SU-DHL-6 (cell line): ENCODE measurements around the gene PPIC.

ENCODE experiments used
- H2AFZ ChIP-seq: fragments of 200-600 bp; sonication (generic); 2 replicates; pipeline ENCODE4 v1.6.1; 2014; ENCODE audit warnings: low read depth, mild to moderate bottlenecking, moderate library complexity, mixed read lengths, antibody characterized with exemption, low read length; ENCODE audit not compliant: severe bottlenecking
- H3F3A ChIP-seq: fragments of 200-600 bp; shearing (Covaris generic); 2 replicates; pipeline ENCODE4 v1.6.0; 2016; ENCODE audit warnings: antibody characterized with exemption, mild to moderate bottlenecking; ENCODE audit not compliant: insufficient read depth
- H3K27ac ChIP-seq: fragments of 200-600 bp; sonication (generic); 2 replicates; pipeline ENCODE4 v1.5.1; 2016; ENCODE audit warnings: low read depth, mild to moderate bottlenecking, low read length, moderate library complexity, mixed read lengths
- H3K27me3 ChIP-seq: fragments of 200-600 bp; sonication (generic), shearing (Covaris generic); 2 replicates; pipeline ENCODE4 v1.6.0; 2014; ENCODE audit warnings: mild to moderate bottlenecking, low read length
- H3K36me3 ChIP-seq: fragments of 200-600 bp; sonication (generic); 2 replicates; pipeline ENCODE4 v1.6.1; 2014; ENCODE audit warnings: mild to moderate bottlenecking, low read length, mixed read lengths
- H3K4me2 ChIP-seq: fragments of 300-600, 200-600 bp; shearing (Covaris generic), sonication (generic); 2 replicates; pipeline ENCODE4 v1.6.0; 2014; ENCODE audit warnings: low read length, low read depth, mild to moderate bottlenecking; ENCODE audit not compliant: poor library complexity, severe bottlenecking
- H3K4me3 ChIP-seq: fragments of 200-600 bp; sonication (generic); 2 replicates; pipeline ENCODE4 v1.5.1; 2014; ENCODE audit warnings: antibody characterized with exemption, low read length, mild to moderate bottlenecking, mixed read lengths; ENCODE audit not compliant: insufficient read depth, poor library complexity, severe bottlenecking
- H3K79me2 ChIP-seq: fragments of 200-600 bp; sonication (generic); 2 replicates; pipeline ENCODE4 v1.6.1; 2014; ENCODE audit warnings: mild to moderate bottlenecking, low read length, moderate library complexity; ENCODE audit not compliant: insufficient read depth
- H3K9ac ChIP-seq: fragments of 200-600 bp; sonication (generic); 2 replicates; pipeline ENCODE4 v1.7.0; 2014; ENCODE audit warnings: mild to moderate bottlenecking, low read length
- H3K9me2 ChIP-seq: fragments of 200-600 bp; sonication (generic); replicated peaks from 2 replicates; pipeline ENCODE4 v1.6.1; 2014; ENCODE audit warnings: low read length; ENCODE audit not compliant: insufficient read depth
- H3K9me3 ChIP-seq: fragments of 200-600 bp; sonication (generic); 2 replicates; pipeline ENCODE4 v1.6.1; 2014; ENCODE audit warnings: low read length, mixed read lengths; ENCODE audit not compliant: insufficient read depth
- H4K20me1 ChIP-seq: fragments of 200-600 bp; sonication (generic); 2 replicates; pipeline ENCODE4 v1.6.1; 2014; ENCODE audit warnings: low read depth, mild to moderate bottlenecking, antibody characterized with exemption, low read length, moderate library complexity, mixed read lengths
- CTCF ChIP-seq: fragments of 200-600 bp; sonication (generic); IDR thresholded peaks from one replicate; pipeline ENCODE4 v1.5.1; 2017; ENCODE audit warnings: antibody characterized with exemption, mild to moderate bottlenecking, low read length, moderate library complexity; ENCODE audit not compliant: insufficient read depth, poor library complexity, severe bottlenecking
- EZH2phosphoT487 ChIP-seq: fragments of 200-600 bp; sonication (generic), shearing (Covaris generic); conservative IDR thresholded peaks from 2 replicates; pipeline ENCODE4 v1.6.1; 2018; ENCODE audit warnings: mild to moderate bottlenecking, antibody characterized with exemption, low read length, moderate library complexity, mixed read lengths

Gene PPIC

GRCh38 chr5:123028222-123028621 is 8.3 kb downstream of the PPIC start:
- H3K9me3 ChIP-seq, result no peaks in the 10 kb centered on the region
- no peaks in the 10 kb centered on the region for H3K36me3 ChIP-seq
- no peaks in the 10 kb centered on the region for H3F3A ChIP-seq
- no peak for TF ChIP-seq CTCF
- no peak for TF ChIP-seq EZH2phosphoT487
- no peak overlapping the region for H2AFZ ChIP-seq
- H3K4me3 ChIP-seq, result no peak overlapping the region
- no peak overlapping the region for H3K9ac ChIP-seq
- H3K79me2 ChIP-seq, result no peaks in the 10 kb centered on the region
- no peak overlapping the region for H3K27ac ChIP-seq
- H4K20me1 ChIP-seq, result no peaks in the 10 kb centered on the region
- no peaks in the 10 kb centered on the region for H3K27me3 ChIP-seq
- H3K4me2 ChIP-seq, result no peak overlapping the region
- H3K9me2 ChIP-seq, result no peaks in the 10 kb centered on the region

- H4K20me1 ChIP-seq, result no peaks in the 10 kb centered on the region
- H3K9me2 ChIP-seq, result no peaks in the 10 kb centered on the region
- no peaks in the 10 kb centered on the region for H3K27me3 ChIP-seq
- 0 out of 2 replicates have a peak, but pooled peaks cover 6% of the 10 kb centered on the region for H3K9me3 ChIP-seq
- H3K9ac ChIP-seq, result no peak overlapping the region
- H3K27ac ChIP-seq, result no peak overlapping the region
- TF ChIP-seq EZH2phosphoT487 (no peak), CTCF (no peak)
- no peak overlapping the region for H2AFZ ChIP-seq
- no peak overlapping the region for H3K4me3 ChIP-seq
- H3K4me2 ChIP-seq, result no peak overlapping the region
- H3K79me2 ChIP-seq, result no peaks in the 10 kb centered on the region
- no peaks in the 10 kb centered on the region for H3K36me3 ChIP-seq
- no peaks in the 10 kb centered on the region for H3F3A ChIP-seq
These were observed 21.8 kb downstream of the PPIC start for GRCh38 chr5:123014689-123015088.

GRCh38 chr5:123012321-123012720 is 24.2 kb downstream of the PPIC start:
- no peaks in the 10 kb centered on the region for H3F3A ChIP-seq
- no peaks in the 10 kb centered on the region for H3K9me2 ChIP-seq
- no peak overlapping the region for H3K4me2 ChIP-seq
- H3K27ac ChIP-seq, result no peak overlapping the region
- no peak for TF ChIP-seq EZH2phosphoT487
- TF ChIP-seq CTCF, result no peak
- H4K20me1 ChIP-seq, result no peaks in the 10 kb centered on the region
- H3K79me2 ChIP-seq, result no peaks in the 10 kb centered on the region
- H2AFZ ChIP-seq, result no peak overlapping the region
- no peak overlapping the region for H3K9ac ChIP-seq
- H3K27me3 ChIP-seq, result no peaks in the 10 kb centered on the region
- no peaks in the 10 kb centered on the region for H3K36me3 ChIP-seq
- H3K9me3 ChIP-seq, result 0 out of 2 replicates have a peak, but pooled peaks cover 6% of the 10 kb centered on the region
- H3K4me3 ChIP-seq, result no peak overlapping the region
